NCI-H510A treated with DMSO at 0.1 percent for 48 hours (cell line): ENCODE data around the gene EFEMP2.
"Not testable (repeated sequence)": the region's sequence is repeated elsewhere in the genome, so short reads cannot be mapped to it uniquely, and the experiment has no call there.

ENCODE experiments used
- DNase-seq: peaks from one replicate; lab custom pipeline; 2025; lab: John Stamatoyannopoulos, UW

EFEMP2 gene

GRCh38 chr11:65854161-65854592 is 18.4 kb downstream of the EFEMP2 start:
- DNase-seq = no peak

- DNase-seq = no peak
Measured at GRCh38 chr11:65853246-65853979, 19.2 kb downstream of the EFEMP2 start.

- no peak for DNase-seq
Measured at GRCh38 chr11:65852508-65853245, 19.9 kb downstream of the EFEMP2 start.

- DNase-seq = no peak
Measured at GRCh38 chr11:65851811-65852507, 20.6 kb downstream of the EFEMP2 start.

GRCh38 chr11:65851083-65851579 is 21.5 kb downstream of the EFEMP2 start:
- no peak for DNase-seq

GRCh38 chr11:65850217-65851082 is 22.1 kb downstream of the EFEMP2 start:
- no peak for DNase-seq

- DNase-seq = no peak
Measured at GRCh38 chr11:65849771-65850216, 22.8 kb downstream of the EFEMP2 start.

- DNase-seq = no peak
Measured at GRCh38 chr11:65849366-65849765, 23.2 kb downstream of the EFEMP2 start.

- not testable (repeated sequence) for DNase-seq
Measured at GRCh38 chr11:65848693-65849092, 23.9 kb downstream of the EFEMP2 start.

GRCh38 chr11:65847746-65848145 is 24.9 kb downstream of the EFEMP2 start:
- DNase-seq = no peak

GRCh38 chr11:65844231-65844872 is 28.2 kb downstream of the EFEMP2 start:
- no peak for DNase-seq

GRCh38 chr11:65843811-65844210 is 28.8 kb downstream of the EFEMP2 start:
- no peak for DNase-seq

- no peak for DNase-seq
Measured at GRCh38 chr11:65842144-65842543, 30.5 kb downstream of the EFEMP2 start.

- DNase-seq = no peak
Measured at GRCh38 chr11:65834202-65834601, 38.4 kb downstream of the EFEMP2 start.

- peak; percentile 90 for DNase-seq
Measured at GRCh38 chr11:65833297-65834030, 39.1 kb downstream of the EFEMP2 start, which contains the start of gene SNX32. Gene SNX32 (plus strand): TSS chr11:65833963. CDS start chr11:65834066, 103 bp downstream.

GRCh38 chr11:65832231-65832630 is 40.4 kb downstream of the EFEMP2 start:
- DNase-seq = not testable (repeated sequence)

GRCh38 chr11:65829459-65829858 is 43.1 kb downstream of the EFEMP2 start:
- DNase-seq = no peak

- DNase-seq = no peak
Measured at GRCh38 chr11:65826984-65827735, 45.4 kb downstream of the EFEMP2 start.

- DNase-seq = no peak
Measured at GRCh38 chr11:65822776-65823528, 49.6 kb downstream of the EFEMP2 start.
